Measurements from ENCODE around the gene SLC44A5.

Gene SLC44A5

DNA sequence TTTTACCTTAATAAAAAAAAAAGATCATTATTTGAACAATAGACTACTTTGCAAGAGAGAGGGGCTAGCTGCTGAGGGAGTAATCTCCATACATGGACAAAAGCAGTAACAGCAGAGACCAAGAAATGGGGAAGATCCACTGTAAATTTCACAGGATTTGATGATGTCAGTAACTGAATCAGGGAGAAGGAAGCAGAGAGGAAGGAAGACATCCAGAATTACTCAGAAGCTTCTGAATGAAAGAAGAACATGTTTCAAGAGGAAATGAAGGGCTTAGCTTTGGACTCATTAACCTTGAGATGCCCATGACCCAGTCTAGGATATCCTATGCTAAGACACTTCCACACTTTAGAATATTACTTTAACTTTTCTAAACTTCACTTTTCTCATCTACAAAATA lies 60.4 kb downstream of the SLC44A5 start:
- TF ChIP-seq, protein P1, sequence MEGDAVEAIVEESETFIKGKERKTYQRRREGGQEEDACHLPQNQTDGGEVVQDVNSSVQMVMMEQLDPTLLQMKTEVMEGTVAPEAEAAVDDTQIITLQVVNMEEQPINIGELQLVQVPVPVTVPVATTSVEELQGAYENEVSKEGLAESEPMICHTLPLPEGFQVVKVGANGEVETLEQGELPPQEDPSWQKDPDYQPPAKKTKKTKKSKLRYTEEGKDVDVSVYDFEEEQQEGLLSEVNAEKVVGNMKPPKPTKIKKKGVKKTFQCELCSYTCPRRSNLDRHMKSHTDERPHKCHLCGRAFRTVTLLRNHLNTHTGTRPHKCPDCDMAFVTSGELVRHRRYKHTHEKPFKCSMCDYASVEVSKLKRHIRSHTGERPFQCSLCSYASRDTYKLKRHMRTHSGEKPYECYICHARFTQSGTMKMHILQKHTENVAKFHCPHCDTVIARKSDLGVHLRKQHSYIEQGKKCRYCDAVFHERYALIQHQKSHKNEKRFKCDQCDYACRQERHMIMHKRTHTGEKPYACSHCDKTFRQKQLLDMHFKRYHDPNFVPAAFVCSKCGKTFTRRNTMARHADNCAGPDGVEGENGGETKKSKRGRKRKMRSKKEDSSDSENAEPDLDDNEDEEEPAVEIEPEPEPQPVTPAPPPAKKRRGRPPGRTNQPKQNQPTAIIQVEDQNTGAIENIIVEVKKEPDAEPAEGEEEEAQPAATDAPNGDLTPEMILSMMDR (IDR thresholded peaks at IDR 0.05; ENCODE audit: low read depth, low read length, missing control alignments): no peak
- no peak for DNase-seq (ENCODE audit: extremely low read depth, low read depth)
- no peak overlapping the region for H3K4me3 ChIP-seq (replicated peaks; ENCODE audit: low read depth, low read length)

DNA sequence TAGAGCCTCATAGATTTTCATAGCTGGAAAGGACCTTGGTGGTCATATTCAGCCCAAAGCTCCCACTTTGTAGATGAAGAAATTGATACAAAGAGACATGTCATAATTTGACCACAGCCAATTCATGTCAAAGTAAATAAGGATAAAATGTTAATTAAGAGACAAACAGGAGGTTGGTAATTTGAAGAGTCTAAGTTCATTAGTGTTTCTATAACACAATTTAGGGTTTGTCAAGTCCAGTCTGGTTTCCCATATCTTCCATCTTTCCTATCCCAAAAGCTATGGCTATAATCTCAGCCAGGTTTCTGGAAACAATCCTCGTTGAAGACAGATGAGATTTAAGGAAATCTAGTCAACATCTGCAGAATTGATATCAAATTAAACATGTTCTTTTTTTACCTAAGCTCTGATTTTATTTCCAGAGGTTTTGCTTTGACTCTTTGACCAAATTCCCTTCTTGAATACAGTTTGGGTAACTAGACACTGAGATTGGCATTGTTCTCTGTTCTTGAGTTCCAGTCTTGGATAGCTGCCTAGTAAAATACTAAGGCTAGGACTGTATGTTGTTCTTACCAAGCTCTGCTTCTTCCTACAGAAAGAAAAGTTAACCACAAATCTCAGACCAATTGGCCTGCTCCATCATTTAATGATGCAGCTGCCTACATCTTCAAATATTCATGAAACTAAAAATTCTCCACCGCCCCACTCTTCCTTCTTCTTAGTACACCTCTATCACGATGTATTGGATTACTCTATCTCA lies 62.0 kb downstream of the SLC44A5 start:
- TF ChIP-seq, protein P1 (IDR thresholded peaks at IDR 0.05; ENCODE audit: low read depth, low read length, missing control alignments): no peak
- no peak for DNase-seq (ENCODE audit: extremely low read depth, low read depth)
- H3K4me3 ChIP-seq (replicated peaks; ENCODE audit: low read depth, low read length): no peak overlapping the region

DNA sequence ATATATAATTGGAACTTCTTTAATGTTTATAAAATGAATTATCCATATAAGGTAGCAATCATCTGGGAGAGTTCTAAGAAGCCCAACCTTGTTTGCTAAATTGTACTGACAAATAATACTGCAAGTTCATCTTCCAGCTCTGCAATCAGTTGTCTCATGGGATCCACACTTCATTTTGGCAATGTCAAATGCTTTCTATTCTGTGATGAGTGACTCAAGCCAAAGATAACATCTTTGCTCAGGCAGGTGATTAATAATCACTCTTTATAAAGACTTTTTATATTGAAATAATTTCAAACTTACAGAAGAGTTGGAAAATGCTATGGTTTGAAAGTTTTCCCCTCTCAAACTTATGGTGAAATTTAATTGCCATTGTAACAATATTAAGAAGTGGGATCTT lies 67.2 kb downstream of the SLC44A5 start:
- TF ChIP-seq, protein P1 (IDR thresholded peaks at IDR 0.05; ENCODE audit: low read depth, low read length, missing control alignments): no peak
- no peak for DNase-seq (ENCODE audit: extremely low read depth, low read depth)
- no peak overlapping the region for H3K4me3 ChIP-seq (replicated peaks; ENCODE audit: low read depth, low read length)

DNA sequence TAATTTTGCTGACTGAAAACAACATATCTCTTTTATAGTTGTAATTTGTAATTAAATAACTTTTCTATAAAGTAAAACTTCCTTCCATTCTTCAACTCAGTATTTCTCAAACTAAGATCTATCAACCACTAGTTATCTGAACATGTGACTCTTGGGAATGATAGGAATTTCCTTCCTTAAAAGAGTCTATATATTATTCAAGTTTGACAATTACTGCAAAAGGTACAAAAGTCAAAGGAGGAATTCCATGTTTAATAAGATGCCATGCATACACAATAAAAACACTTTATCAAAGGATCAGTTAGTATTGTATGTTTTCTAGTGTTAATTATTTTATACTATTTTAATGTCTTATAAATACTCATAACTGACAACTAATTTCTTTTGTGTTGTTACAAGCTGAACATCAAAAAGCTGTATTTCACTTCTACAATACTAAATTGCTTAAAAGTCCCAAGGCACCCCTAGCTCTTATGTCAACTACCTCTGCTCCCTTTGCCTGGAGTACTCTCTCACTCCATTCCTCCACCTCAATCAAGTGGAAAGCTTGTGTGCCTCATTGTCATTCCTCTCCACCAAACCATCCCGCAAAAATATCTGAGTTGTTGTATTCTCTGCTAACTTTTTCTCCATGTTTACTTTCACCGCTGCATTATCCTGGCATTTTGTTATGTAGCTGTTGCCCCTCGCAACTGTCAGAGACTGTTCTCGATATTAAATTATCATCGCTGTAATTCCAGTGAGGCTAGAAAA lies 67.9 kb downstream of the SLC44A5 start:
- no peak for DNase-seq (ENCODE audit: extremely low read depth, low read depth)
- no peak overlapping the region for H3K4me3 ChIP-seq (replicated peaks; ENCODE audit: low read depth, low read length)
- TF ChIP-seq, protein P1 (IDR thresholded peaks at IDR 0.05; ENCODE audit: low read depth, low read length, missing control alignments): no peak

DNA sequence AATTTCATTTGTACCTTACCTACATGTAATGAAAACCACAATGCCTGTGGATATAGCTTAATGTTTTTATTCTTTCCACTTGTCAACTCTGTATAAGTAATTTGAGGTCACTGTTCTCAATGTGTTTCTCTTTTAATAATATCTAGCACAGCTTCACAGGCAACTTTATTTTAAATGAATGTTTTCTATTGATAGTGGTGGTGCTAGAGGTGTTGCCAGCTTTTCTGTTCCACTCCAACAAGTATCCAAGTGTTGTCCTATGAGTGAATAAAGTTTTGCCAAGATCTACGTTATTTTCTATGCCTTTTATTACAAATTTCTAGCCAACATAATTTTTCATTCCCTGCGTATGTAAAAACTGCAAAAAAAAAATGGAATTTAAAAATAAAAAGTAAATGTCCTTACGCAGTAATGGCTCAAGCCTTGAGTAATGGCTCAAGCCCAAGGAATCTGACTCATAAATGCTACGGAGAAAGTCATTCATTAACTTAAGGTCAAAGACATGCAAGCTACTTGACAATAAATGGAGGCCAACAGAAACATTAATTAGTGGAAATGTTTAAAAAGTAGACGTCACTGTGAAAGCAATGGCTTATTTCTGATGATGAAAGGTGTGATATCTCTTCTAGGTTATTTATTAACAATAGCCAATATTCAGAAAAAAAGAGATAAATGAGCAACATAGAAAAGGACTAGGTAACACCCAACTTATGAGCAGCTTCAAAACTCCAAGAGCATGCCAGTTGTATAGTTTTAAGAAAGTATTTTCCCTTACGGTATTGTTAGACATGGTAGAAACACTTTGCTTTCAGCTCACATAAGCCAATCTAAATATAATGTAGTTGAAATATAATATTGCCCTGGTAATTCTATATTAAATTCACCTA lies 71.4 kb downstream of the SLC44A5 start:
- TF ChIP-seq, protein P1 (IDR thresholded peaks at IDR 0.05; ENCODE audit: low read depth, low read length, missing control alignments): no peak
- no peak for DNase-seq (ENCODE audit: extremely low read depth, low read depth)
- H3K4me3 ChIP-seq (replicated peaks; ENCODE audit: low read depth, low read length): no peak overlapping the region

DNA sequence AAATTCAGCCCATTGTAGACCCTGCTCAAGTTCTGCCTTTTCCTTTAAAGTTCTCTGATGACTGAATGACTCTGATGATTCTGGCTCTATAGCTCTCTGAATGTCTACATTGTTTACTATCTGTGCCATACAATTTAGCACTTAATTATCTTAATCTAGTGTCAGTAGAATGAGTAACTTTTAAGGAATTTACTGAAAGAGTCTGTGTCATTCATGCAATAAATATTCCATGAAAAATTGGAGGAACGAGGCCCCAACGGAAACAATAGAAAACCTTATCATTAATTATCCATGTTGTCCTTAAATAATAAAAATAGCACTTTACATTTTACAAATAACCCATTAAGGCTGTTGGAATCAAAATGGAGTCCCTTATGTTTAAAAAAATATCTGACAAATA lies 77.8 kb downstream of the SLC44A5 start:
- no peak for DNase-seq (ENCODE audit: extremely low read depth, low read depth)
- H3K4me3 ChIP-seq (replicated peaks; ENCODE audit: low read depth, low read length): no peak overlapping the region
- TF ChIP-seq, protein P1 (IDR thresholded peaks at IDR 0.05; ENCODE audit: low read depth, low read length, missing control alignments): no peak

Measured in HFF-Myc (cell line).